Measurements from ENCODE around the gene FYCO1.

FYCO1 gene

DNA sequence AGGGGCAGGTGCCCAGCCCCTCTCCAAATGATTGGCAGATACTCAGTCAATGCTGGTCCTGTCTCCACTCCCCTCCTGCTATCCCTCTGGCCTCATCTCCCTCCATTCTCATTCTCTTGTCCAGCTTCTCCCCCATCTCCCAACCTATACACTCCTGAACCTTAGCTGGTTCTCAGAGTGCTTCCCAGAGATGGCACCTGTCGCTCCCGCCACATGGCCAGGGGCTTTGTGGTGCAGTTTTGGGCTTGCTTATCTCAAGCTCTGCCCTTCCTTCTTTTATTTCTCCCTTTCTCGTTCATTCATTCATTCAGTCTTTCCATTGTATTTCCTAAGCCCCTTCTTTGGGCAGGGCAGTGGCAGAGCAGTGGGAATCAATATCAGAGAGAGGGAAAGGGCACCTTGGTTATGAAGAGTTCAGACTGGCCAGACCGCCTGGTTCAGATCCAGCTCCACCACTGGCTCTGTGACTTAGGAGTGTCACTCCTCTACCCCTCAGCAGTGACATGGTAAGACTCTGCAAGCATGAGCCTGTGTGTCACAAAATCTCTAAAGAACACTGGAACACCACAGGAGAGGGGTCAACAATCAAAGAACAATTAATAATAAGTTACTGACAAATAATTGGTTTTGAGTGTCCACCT lies 72.6 kb downstream of the FYCO1 start:
- no peak for DNase-seq
- H4K91ac ChIP-seq (ENCODE audit: low read length) = no peak overlapping the region
- H2BK5ac ChIP-seq (ENCODE audit: low read depth, low read length, poor library complexity, severe bottlenecking) = no peak overlapping the region
- H2AK5ac ChIP-seq (ENCODE audit: low read length, severe bottlenecking) = no peak overlapping the region
- no peak overlapping the region for H3K27ac ChIP-seq (ENCODE audit: low read length, poor library complexity, severe bottlenecking)
- H3K9ac ChIP-seq (ENCODE audit: low read length) = no peak overlapping the region
- no peaks in the 10 kb centered on the region for H3K79me1 ChIP-seq (replicated peaks; ENCODE audit: low read length, poor library complexity, severe bottlenecking)
- no peaks in the 10 kb centered on the region for H3K9me3 ChIP-seq (ENCODE audit: control insufficient read depth, low read length)
- no peaks in the 10 kb centered on the region for H3K27me3 ChIP-seq (ENCODE audit: control insufficient read depth in 1 of 2, insufficient read depth in 1 of 2, low read length in 2 of 2)
- no peak overlapping the region for H2BK120ac ChIP-seq (ENCODE audit: low read depth, low read length)
- H4K8ac ChIP-seq (ENCODE audit: low read length) = no peak overlapping the region
- H3K4me1 ChIP-seq (ENCODE audit: control insufficient read depth, insufficient read depth, low read depth, low read length) = no peaks in the 10 kb centered on the region
- no peak overlapping the region for H3K23ac ChIP-seq (ENCODE audit: low read length in 2 of 2)
- H2BK12ac ChIP-seq (ENCODE audit: low read length in 2 of 2) = no peak overlapping the region
- no peak overlapping the region for H3K18ac ChIP-seq (ENCODE audit: low read depth in 1 of 2, low read length in 2 of 2)
- H2BK15ac ChIP-seq (ENCODE audit: low read depth, poor library complexity, severe bottlenecking) = no peak overlapping the region
- no peak overlapping the region for H3K4ac ChIP-seq (ENCODE audit: low read depth in 1 of 2, low read length in 2 of 2)
- H3K36me3 ChIP-seq (ENCODE audit: control insufficient read depth in 1 of 2, insufficient read depth in 2 of 2, low read depth in 1 of 2, low read length in 2 of 2) = peaks cover 32 to 76% of the 10 kb centered on the region in 2 experiments
- H2AFZ ChIP-seq (ENCODE audit: low read depth, low read length) = no peak overlapping the region
- H3K4me2 ChIP-seq (ENCODE audit: low read length, poor library complexity, severe bottlenecking) = no peak overlapping the region
- no peak overlapping the region for H3K4me3 ChIP-seq (ENCODE audit: insufficient read depth in 1 of 2, low read depth in 1 of 2, low read length in 2 of 2)
- no peak overlapping the region for H3K14ac ChIP-seq (ENCODE audit: low read length in 2 of 2)
- 100% methylated on average over 3 of the region's 4 CpGs for WGBS

DNA sequence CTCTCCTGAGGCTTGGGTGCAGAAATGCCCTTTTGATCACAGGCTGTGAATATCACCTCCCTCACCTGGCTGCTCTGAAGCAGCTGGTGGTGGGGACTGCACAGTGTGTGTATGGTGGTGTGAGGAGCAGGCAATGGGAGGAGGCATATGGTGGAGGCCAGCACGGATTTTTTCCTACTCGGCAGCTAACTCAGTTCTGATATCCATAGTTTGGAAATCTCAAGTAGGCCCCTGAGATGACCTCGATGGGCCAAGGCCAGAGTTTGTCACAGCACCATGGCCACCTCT lies 73.6 kb downstream of the FYCO1 start:
- no peak overlapping the region for H2BK12ac ChIP-seq (ENCODE audit: low read length in 2 of 2)
- H3K79me1 ChIP-seq (replicated peaks; ENCODE audit: low read length, poor library complexity, severe bottlenecking) = no peaks in the 10 kb centered on the region
- no peak overlapping the region for H3K4ac ChIP-seq (ENCODE audit: low read depth in 1 of 2, low read length in 2 of 2)
- no peak overlapping the region for H4K8ac ChIP-seq (ENCODE audit: low read length)
- H3K4me1 ChIP-seq (ENCODE audit: control insufficient read depth, insufficient read depth, low read depth, low read length) = no peaks in the 10 kb centered on the region
- H3K4me2 ChIP-seq (ENCODE audit: low read length, poor library complexity, severe bottlenecking) = no peak overlapping the region
- H3K4me3 ChIP-seq (ENCODE audit: insufficient read depth in 1 of 2, low read depth in 1 of 2, low read length in 2 of 2) = no peak overlapping the region
- no peak overlapping the region for H3K23ac ChIP-seq (ENCODE audit: low read length in 2 of 2)
- no peaks in the 10 kb centered on the region for H3K9me3 ChIP-seq (ENCODE audit: control insufficient read depth, low read length)
- H2BK120ac ChIP-seq (ENCODE audit: low read depth, low read length) = no peak overlapping the region
- no peak for DNase-seq
- peaks cover 32 to 73% of the 10 kb centered on the region in 2 experiments for H3K36me3 ChIP-seq (ENCODE audit: control insufficient read depth in 1 of 2, insufficient read depth in 2 of 2, low read depth in 1 of 2, low read length in 2 of 2)
- H2BK5ac ChIP-seq (ENCODE audit: low read depth, low read length, poor library complexity, severe bottlenecking) = no peak overlapping the region
- no peak overlapping the region for H3K9ac ChIP-seq (ENCODE audit: low read length)
- 95% methylated on average over 3 of the region's 3 CpGs for whole genome bisulfite sequencing
- no peak overlapping the region for H3K27ac ChIP-seq (ENCODE audit: low read length, poor library complexity, severe bottlenecking)
- no peaks in the 10 kb centered on the region for H3K27me3 ChIP-seq (ENCODE audit: control insufficient read depth in 1 of 2, insufficient read depth in 1 of 2, low read length in 2 of 2)
- no peak overlapping the region for H2AK5ac ChIP-seq (ENCODE audit: low read length, severe bottlenecking)
- H4K91ac ChIP-seq (ENCODE audit: low read length) = no peak overlapping the region
- no peak overlapping the region for H3K18ac ChIP-seq (ENCODE audit: low read depth in 1 of 2, low read length in 2 of 2)
- no peak overlapping the region for H2AFZ ChIP-seq (ENCODE audit: low read depth, low read length)
- H2BK15ac ChIP-seq (ENCODE audit: low read depth, poor library complexity, severe bottlenecking) = no peak overlapping the region
- H3K14ac ChIP-seq (ENCODE audit: low read length in 2 of 2) = no peak overlapping the region

DNA sequence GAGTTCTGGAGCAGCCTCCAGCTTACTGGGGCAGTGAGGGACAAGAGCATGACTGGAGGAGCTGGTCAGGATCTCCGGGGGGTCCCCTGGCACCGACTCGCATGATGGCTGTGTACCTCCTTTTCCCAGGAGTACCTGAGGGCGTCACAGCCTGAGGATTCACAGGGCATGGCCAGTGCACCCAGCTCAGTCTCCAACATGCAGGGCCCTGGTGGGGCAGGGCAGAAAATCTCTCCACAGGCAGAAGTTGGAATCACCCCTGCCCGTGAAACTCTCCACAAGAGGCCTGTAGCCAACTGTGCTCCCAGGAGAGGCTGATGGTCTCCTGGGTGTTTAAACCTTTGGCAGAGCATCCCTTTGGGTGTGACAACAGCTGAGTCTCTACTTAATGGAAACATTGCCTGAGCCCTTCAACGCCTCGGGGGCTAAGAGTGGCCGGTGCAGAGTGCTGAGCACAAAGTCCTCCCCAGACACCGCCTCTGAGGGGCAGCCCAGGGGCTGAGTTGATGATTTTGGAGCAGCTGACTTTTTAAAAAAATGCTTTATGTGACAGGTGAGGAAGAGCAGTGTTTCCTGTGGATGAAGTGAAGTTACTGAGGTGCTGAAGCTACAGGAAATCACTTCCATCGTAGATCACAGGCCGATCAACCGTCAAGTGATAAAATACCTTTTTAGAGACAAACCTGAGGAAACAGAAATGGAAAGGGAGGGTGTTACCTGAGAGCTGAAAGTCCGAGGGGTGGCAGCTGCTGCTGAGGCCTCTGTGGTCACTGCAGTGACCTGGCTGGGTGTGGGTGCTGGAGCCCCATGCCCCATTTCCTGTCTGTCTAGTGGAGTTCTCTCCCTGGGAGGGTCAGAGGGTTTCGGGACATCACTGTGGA lies 74.2 kb downstream of the FYCO1 start:
- Histone ChIP-seq H2BK120ac (ENCODE audit: low read depth, low read length) (no peak overlapping the region), H3K27ac (ENCODE audit: low read length, poor library complexity, severe bottlenecking) (no peak overlapping the region), H3K36me3 (ENCODE audit: control insufficient read depth in 1 of 2, insufficient read depth in 2 of 2, low read depth in 1 of 2, low read length in 2 of 2) (peaks cover 32 to 70% of the 10 kb centered on the region in 2 experiments), H3K4me2 (ENCODE audit: low read length, poor library complexity, severe bottlenecking) (no peak overlapping the region), H2BK15ac (ENCODE audit: low read depth, poor library complexity, severe bottlenecking) (no peak overlapping the region), H3K9ac (ENCODE audit: low read length) (no peak overlapping the region), H4K91ac (ENCODE audit: low read length) (no peak overlapping the region), H3K9me3 (ENCODE audit: control insufficient read depth, low read length) (no peaks in the 10 kb centered on the region), H3K79me1 (replicated peaks; ENCODE audit: low read length, poor library complexity, severe bottlenecking) (no peaks in the 10 kb centered on the region), H3K4ac (ENCODE audit: low read depth in 1 of 2, low read length in 2 of 2) (no peak overlapping the region), H3K14ac (ENCODE audit: low read length in 2 of 2) (no peak overlapping the region), H2BK12ac (ENCODE audit: low read length in 2 of 2) (no peak overlapping the region), H3K27me3 (ENCODE audit: control insufficient read depth in 1 of 2, insufficient read depth in 1 of 2, low read length in 2 of 2) (no peaks in the 10 kb centered on the region), H4K8ac (ENCODE audit: low read length) (no peak overlapping the region), H3K23ac (ENCODE audit: low read length in 2 of 2) (no peak overlapping the region), H2AFZ (ENCODE audit: low read depth, low read length) (no peak overlapping the region), H2AK5ac (ENCODE audit: low read length, severe bottlenecking) (no peak overlapping the region), H2BK5ac (ENCODE audit: low read depth, low read length, poor library complexity, severe bottlenecking) (no peak overlapping the region), H3K4me3 (ENCODE audit: insufficient read depth in 1 of 2, low read depth in 1 of 2, low read length in 2 of 2) (no peak overlapping the region), H3K4me1 (ENCODE audit: control insufficient read depth, insufficient read depth, low read depth, low read length) (no peaks in the 10 kb centered on the region), H3K18ac (ENCODE audit: low read depth in 1 of 2, low read length in 2 of 2) (no peak overlapping the region)
- DNase-seq = no peak
- WGBS = 96% methylated on average over 14 of the region's 14 CpGs

DNA sequence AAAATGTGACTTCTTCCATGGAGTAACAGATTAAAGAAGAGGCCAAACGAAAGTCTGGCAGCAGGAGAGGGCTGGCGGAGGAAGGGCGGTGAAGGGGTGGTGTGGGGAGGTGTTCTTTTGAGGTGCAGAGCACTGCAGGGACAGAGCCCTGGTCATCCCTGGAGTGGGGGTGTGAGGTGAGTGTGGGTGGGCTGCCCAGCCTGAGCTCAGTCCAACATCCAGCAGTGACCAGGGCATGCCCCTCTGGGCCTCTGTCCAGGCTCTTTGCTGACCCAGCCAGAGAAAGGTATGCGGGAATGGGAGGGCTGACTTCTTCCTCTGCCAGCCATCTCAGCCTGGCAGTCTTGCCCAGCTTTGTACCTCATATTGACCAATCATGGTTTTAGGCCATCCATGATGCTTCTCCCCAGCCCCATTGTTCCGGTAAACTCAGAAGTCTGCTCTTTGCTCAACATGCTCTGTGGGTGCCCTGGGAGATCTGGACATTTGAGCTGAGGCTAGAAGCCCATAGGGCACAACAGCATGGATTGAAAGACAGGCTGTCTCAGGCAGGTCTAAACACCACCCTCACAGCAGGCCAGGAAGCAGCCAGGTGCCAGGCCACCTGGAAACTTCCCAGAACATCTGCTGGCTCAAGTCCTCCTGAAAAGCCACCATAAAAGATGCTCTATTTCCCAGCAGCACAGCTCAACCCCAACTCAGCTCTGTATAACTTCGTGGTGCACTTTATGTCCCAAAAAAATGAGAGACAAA lies 78.3 kb downstream of the FYCO1 start:
- no peaks in the 10 kb centered on the region for H3K9me3 ChIP-seq (ENCODE audit: control insufficient read depth, low read length)
- H3K27ac ChIP-seq (ENCODE audit: low read length, poor library complexity, severe bottlenecking) = no peak overlapping the region
- peak overlapping the region in 1 of 2 experiments; percentile 6 for H3K23ac ChIP-seq (ENCODE audit: low read length in 2 of 2)
- no peak overlapping the region for H2BK120ac ChIP-seq (ENCODE audit: low read depth, low read length)
- H3K4ac ChIP-seq (ENCODE audit: low read depth in 1 of 2, low read length in 2 of 2) = no peak overlapping the region
- no peaks in the 10 kb centered on the region for H3K79me1 ChIP-seq (replicated peaks; ENCODE audit: low read length, poor library complexity, severe bottlenecking)
- H3K14ac ChIP-seq (ENCODE audit: low read length in 2 of 2) = no peak overlapping the region
- peaks cover 16 to 44% of the 10 kb centered on the region in 2 experiments for H3K36me3 ChIP-seq (ENCODE audit: control insufficient read depth in 1 of 2, insufficient read depth in 2 of 2, low read depth in 1 of 2, low read length in 2 of 2)
- no peak overlapping the region for H2BK5ac ChIP-seq (ENCODE audit: low read depth, low read length, poor library complexity, severe bottlenecking)
- H3K18ac ChIP-seq (ENCODE audit: low read depth in 1 of 2, low read length in 2 of 2) = no peak overlapping the region
- H2BK15ac ChIP-seq (ENCODE audit: low read depth, poor library complexity, severe bottlenecking) = no peak overlapping the region
- no peak overlapping the region for H2AK5ac ChIP-seq (ENCODE audit: low read length, severe bottlenecking)
- H4K8ac ChIP-seq (ENCODE audit: low read length) = no peak overlapping the region
- H3K4me3 ChIP-seq (ENCODE audit: insufficient read depth in 1 of 2, low read depth in 1 of 2, low read length in 2 of 2) = no peak overlapping the region
- no peak for DNase-seq
- H2BK12ac ChIP-seq (ENCODE audit: low read length in 2 of 2) = no peak overlapping the region
- H2AFZ ChIP-seq (ENCODE audit: low read depth, low read length) = no peak overlapping the region
- no peaks in the 10 kb centered on the region for H3K27me3 ChIP-seq (ENCODE audit: control insufficient read depth in 1 of 2, insufficient read depth in 1 of 2, low read length in 2 of 2)
- H3K9ac ChIP-seq (ENCODE audit: low read length) = no peak overlapping the region
- peaks cover 6% of the 10 kb centered on the region for H3K4me1 ChIP-seq (ENCODE audit: control insufficient read depth, insufficient read depth, low read depth, low read length)
- 92% methylated on average over 5 of the region's 6 CpGs for WGBS
- H4K91ac ChIP-seq (ENCODE audit: low read length) = no peak overlapping the region
- no peak overlapping the region for H3K4me2 ChIP-seq (ENCODE audit: low read length, poor library complexity, severe bottlenecking)

Data from mesenchymal stem cell (in vitro differentiated cells and primary cell).